CD14-positive monocyte (primary cell): ENCODE results near the gene ITPKB. TPM values are rescaled to one million over a fixed set of nuclear protein-coding genes. Genes with fewer than 3 reads are reported as not detected.

Source experiments
- DNase-seq, 3 donors: peaks; one replicate each; pipeline ENCODE4 v3.0.0-alpha.2; 2011 to 2022
- H2AFZ ChIP-seq: 2 replicates; pipeline ENCODE4 v1.6.0; 2012; ENCODE audit warnings: mild to moderate bottlenecking, low read depth, low read length, inconsistent platforms; ENCODE audit not compliant: insufficient read depth, poor library complexity, severe bottlenecking
- H3K27ac ChIP-seq, 2 donors: 1 replicate in 1 of 2; 2 replicates in 1 of 2; pipeline ENCODE4 v1.5.1; 2012 to 2013; ENCODE audit warnings: low read length in 2 of 2, control low read depth in 1 of 2, inconsistent platforms in 1 of 2, low read depth in 1 of 2, mild to moderate bottlenecking in 1 of 2
- H3K27me3 ChIP-seq, 2 donors: one replicate each; pipeline versions ENCODE4 v1.6.0 to v1.6.1; 2011 to 2013; ENCODE audit warnings: low read length in 2 of 2; ENCODE audit not compliant: control insufficient read depth in 2 of 2, insufficient read depth in 2 of 2
- H3K36me3 ChIP-seq, 2 donors: replicated peaks in 1 of 2; 1 replicate in 1 of 2; 2 replicates in 1 of 2; pipeline versions ENCODE4 v1.5.1 to v1.6.1; 2012 to 2013; ENCODE audit warnings: low read length in 2 of 2, control low read depth in 1 of 2, inconsistent platforms in 1 of 2, mild to moderate bottlenecking in 1 of 2; ENCODE audit not compliant: insufficient read depth in 2 of 2, control insufficient read depth in 1 of 2
- H3K4me1 ChIP-seq, 2 donors: 1 replicate in 1 of 2; 2 replicates in 1 of 2; pipeline versions ENCODE4 v1.5.1 to v1.6.1; 2012 to 2013; ENCODE audit warnings: low read length in 2 of 2, control low read depth in 1 of 2, inconsistent platforms in 1 of 2, mild to moderate bottlenecking in 1 of 2, moderate library complexity in 1 of 2; ENCODE audit not compliant: insufficient read depth in 2 of 2, control insufficient read depth in 1 of 2
- H3K4me2 ChIP-seq: replicated peaks from 2 replicates; pipeline ENCODE3; 2012; ENCODE audit warnings: low read length, moderate library complexity, mild to moderate bottlenecking; ENCODE audit not compliant: poor library complexity, severe bottlenecking; ENCODE audit errors: extremely low read depth
- H3K4me3 ChIP-seq, 3 experiments: fragments of 200-600 bp in 1 of 3; sonication (generic) in 1 of 3; replicated peaks in 1 of 3; 1 replicate in 2 of 3; 2 replicates in 1 of 3; pipeline ENCODE4 v1.5.1; 2011 to 2013; ENCODE audit warnings: low read length in 3 of 3, mild to moderate bottlenecking in 3 of 3, control low read depth in 2 of 3, low read depth in 2 of 3, inconsistent platforms in 1 of 3, moderate library complexity in 1 of 3
- H3K79me2 ChIP-seq: 2 replicates; pipeline ENCODE4 v1.6.0; 2012; ENCODE audit warnings: mild to moderate bottlenecking, control low read depth, inconsistent platforms, low read length, moderate library complexity; ENCODE audit not compliant: insufficient read depth
- H3K9ac ChIP-seq: 2 replicates; pipeline ENCODE4 v1.6.0; 2017; ENCODE audit warnings: low read length, mild to moderate bottlenecking; ENCODE audit not compliant: insufficient read depth, poor library complexity, severe bottlenecking
- H3K9me3 ChIP-seq, 2 donors: replicated peaks in 1 of 2; 1 replicate in 1 of 2; 2 replicates in 1 of 2; pipeline versions ENCODE4 v1.5.1 to v1.6.1; 2012 to 2013; ENCODE audit warnings: low read length in 2 of 2, control low read depth in 1 of 2; ENCODE audit not compliant: control insufficient read depth in 1 of 2, insufficient read depth in 1 of 2
- H4K20me1 ChIP-seq: 2 replicates; pipeline ENCODE4 v1.6.0; 2012; ENCODE audit warnings: mild to moderate bottlenecking, low read length, control low read depth, moderate library complexity; ENCODE audit not compliant: insufficient read depth
- H3K27ac Mint-ChIP-seq, 7 donors: one replicate each; pipeline ENCODE4 v1.8.0; 2020; ENCODE audit warnings: mild to moderate bottlenecking in 7 of 7, mixed read lengths in 7 of 7, moderate library complexity in 6 of 7, inconsistent platforms in 2 of 7
- H3K27me3 Mint-ChIP-seq, 3 donors: one replicate each; pipeline ENCODE4 v1.8.0; 2021 to 2022; ENCODE audit warnings: low read depth in 3 of 3, mild to moderate bottlenecking in 3 of 3, mixed read lengths in 3 of 3, moderate library complexity in 3 of 3, inconsistent platforms in 1 of 3
- H3K36me3 Mint-ChIP-seq, 2 donors: one replicate each; pipeline ENCODE4 v1.8.0; 2020; ENCODE audit warnings: mixed read lengths in 2 of 2, inconsistent platforms in 1 of 2, mild to moderate bottlenecking in 1 of 2
- H3K4me1 Mint-ChIP-seq: one replicate; pipeline ENCODE4 v1.8.0; 2020; ENCODE audit warnings: mild to moderate bottlenecking, mixed read lengths
- H3K4me3 Mint-ChIP-seq, 2 donors: one replicate each; pipeline ENCODE4 v1.8.0; 2020; ENCODE audit warnings: mild to moderate bottlenecking in 2 of 2, mixed read lengths in 2 of 2, moderate library complexity in 1 of 2
- H3K9me3 Mint-ChIP-seq, 7 donors: one replicate each; pipeline ENCODE4 v1.8.0; 2020 to 2022; ENCODE audit warnings: mixed read lengths in 7 of 7, mild to moderate bottlenecking in 6 of 7, moderate library complexity in 6 of 7, inconsistent platforms in 2 of 7
- CTCF ChIP-seq: fragments of 200-600 bp; IDR thresholded peaks from one replicate; pipeline ENCODE4 v1.8.0; 2022; ENCODE audit warnings: antibody characterized with exemption, mild to moderate bottlenecking
- WGBS: methylation state at CpG from one replicate; pipeline ENCODE4 v1.1.5; 2013; ENCODE audit warnings: missing lambda C conversion rate; ENCODE audit not compliant: insufficient coverage; 5-methylcytosine and 5-hydroxymethylcytosine counted together
- intact Hi-C, 2 donors: fragments of 100-400 bp; cut with micrococcal nuclease; formaldehyde crosslinking; loops; one replicate each; pipeline versions ENCODE4 v1.15.0 to v1.15.1; 2023
- polyA plus RNA-seq, 3 donors: library from polyadenylated mRNA; depleted of rRNA in 1 of 3; unstranded in 2 of 3; stranded (reverse) in 1 of 3; fragments of 300-500 nt in 2 of 3; fragments of >200 nt in 1 of 3; fragmentation: Illumina TruSeq in 2 of 3; gene quantifications; 1 replicate in 2 of 3; 2 replicates in 1 of 3; pipeline ENCODE4 v1.2.3, GENCODE V29; 2012 to 2021

ITPKB gene
- polyA plus RNA-seq, 3 donors: 7.3 to 14.4 (median 10.2) TPM

- Mint-ChIP-seq H3K36me3 (no peaks in the 10 kb centered on the region), H3K27ac (no peak overlapping the region)
- TF ChIP-seq CTCF: no peak
Observed at GRCh38 chr1:226766565-226766964, 27.5 kb upstream of the ITPKB start.

GRCh38 chr1:226764533-226764932 is 25.5 kb upstream of the ITPKB start:
- no peak overlapping the region for H3K9ac ChIP-seq
- H3K4me1 ChIP-seq: no peaks in the 10 kb centered on the region
- H3K27me3 ChIP-seq: no peaks in the 10 kb centered on the region
- DNase-seq: no peak
- no peak for TF ChIP-seq CTCF
- WGBS: 90% methylated on average over 2 of the region's 2 CpGs
- no peaks in the 10 kb centered on the region for H3K9me3 ChIP-seq
- no peak overlapping the region for H2AFZ ChIP-seq
- peak overlapping the region in 1 of 7 donors; percentile 23 for H3K27ac Mint-ChIP-seq
- H3K36me3 ChIP-seq: no peaks in the 10 kb centered on the region
- H3K79me2 ChIP-seq: no peaks in the 10 kb centered on the region
- intact Hi-C loops: no loop called here
- H3K36me3 Mint-ChIP-seq: no peaks in the 10 kb centered on the region
- no peak overlapping the region for H3K4me2 ChIP-seq
- H3K27ac ChIP-seq: no peak overlapping the region
- no peaks in the 10 kb centered on the region for H3K4me1 Mint-ChIP-seq
- no peaks in the 10 kb centered on the region for H4K20me1 ChIP-seq
- no peak overlapping the region for H3K4me3 Mint-ChIP-seq
- peaks cover 0 to 3% (median 0%) of the 10 kb centered on the region in 7 donors for H3K9me3 Mint-ChIP-seq
- H3K27me3 Mint-ChIP-seq: peaks cover 4 to 15% (median 5%) of the 10 kb centered on the region in 3 donors
- no peak overlapping the region for H3K4me3 ChIP-seq

More at GRCh38 chr1:226766565-226766964, 27.5 kb upstream of the ITPKB start:
- Histone ChIP-seq H3K4me1 (no peaks in the 10 kb centered on the region), H3K27me3 (no peaks in the 10 kb centered on the region), H4K20me1 (no peaks in the 10 kb centered on the region), H3K36me3 (no peaks in the 10 kb centered on the region), H3K4me2 (no peak overlapping the region), H3K4me3 (no peak overlapping the region), H3K9me3 (no peaks in the 10 kb centered on the region), H2AFZ (no peak overlapping the region), H3K79me2 (no peaks in the 10 kb centered on the region), H3K9ac (no peak overlapping the region), H3K27ac (no peak overlapping the region)
- WGBS: no CpG with 5 or more reads among the region's 3 CpGs
- intact Hi-C loops: no loop called here
- no peak for DNase-seq
- peaks cover 5 to 12% (median 6%) of the 10 kb centered on the region in 3 donors for H3K27me3 Mint-ChIP-seq
- no peaks in the 10 kb centered on the region for H3K4me1 Mint-ChIP-seq
- peaks cover 0 to 3% (median 0%) of the 10 kb centered on the region in 7 donors for H3K9me3 Mint-ChIP-seq
- no peak overlapping the region for H3K4me3 Mint-ChIP-seq
